Posterior cingulate gyrus (tissue), 11 donors: ENCODE data around the gene ITGA2.

ENCODE experiments used
- DNase-seq, 10 donors: peaks; one replicate each; pipeline versions ENCODE4 v3.0.0 to v3.0.0-alpha.2; 2020 to 2021; ENCODE audit warnings: mixed read lengths in 3 of 10
- intact Hi-C: fragments of 100-400 bp; cut with DNase I; formaldehyde crosslinking; loops from one replicate; pipeline ENCODE4 v1.15.1; 2023

The ITGA2 gene

DNA sequence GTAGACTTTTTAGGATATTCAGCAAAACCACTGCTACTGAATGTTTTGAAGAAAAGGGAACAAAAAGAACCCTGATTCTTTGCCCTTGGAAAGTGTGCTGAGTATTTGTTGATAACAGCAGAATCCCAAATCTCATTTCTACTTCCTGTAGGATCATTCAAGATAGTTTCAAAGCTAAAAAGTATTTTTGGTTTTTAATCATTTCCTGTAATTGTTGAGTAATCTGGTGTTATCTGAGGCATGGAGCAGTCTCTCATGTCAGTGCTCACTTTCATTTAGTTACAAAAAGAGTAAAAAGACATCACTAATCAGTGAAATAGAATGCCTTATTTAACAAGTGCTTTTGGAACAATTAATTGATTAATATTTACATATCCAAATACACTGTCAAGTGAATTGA lies 56.1 kb downstream of the ITGA2 start:
- no peak for DNase-seq
- intact Hi-C loops, result no loop called here

DNA sequence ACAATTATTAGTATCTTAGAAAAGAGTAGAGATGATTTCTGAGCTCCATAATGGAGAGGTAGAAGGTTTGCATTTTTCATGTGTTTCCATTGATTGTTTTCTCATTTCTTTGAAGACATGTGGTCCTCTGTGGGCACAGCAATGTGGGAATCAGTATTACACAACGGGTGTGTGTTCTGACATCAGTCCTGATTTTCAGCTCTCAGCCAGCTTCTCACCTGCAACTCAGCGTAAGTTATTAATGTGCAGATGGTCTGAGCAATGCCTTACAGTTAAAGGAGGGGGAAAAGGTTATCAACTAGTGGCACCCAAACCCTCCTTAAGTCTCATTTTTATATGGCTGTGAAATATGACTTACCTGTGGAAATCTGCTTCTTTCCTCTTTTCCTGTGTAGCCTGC lies 59.1 kb downstream of the ITGA2 start:
- intact Hi-C loops, result no loop called here
- no peak for DNase-seq

DNA sequence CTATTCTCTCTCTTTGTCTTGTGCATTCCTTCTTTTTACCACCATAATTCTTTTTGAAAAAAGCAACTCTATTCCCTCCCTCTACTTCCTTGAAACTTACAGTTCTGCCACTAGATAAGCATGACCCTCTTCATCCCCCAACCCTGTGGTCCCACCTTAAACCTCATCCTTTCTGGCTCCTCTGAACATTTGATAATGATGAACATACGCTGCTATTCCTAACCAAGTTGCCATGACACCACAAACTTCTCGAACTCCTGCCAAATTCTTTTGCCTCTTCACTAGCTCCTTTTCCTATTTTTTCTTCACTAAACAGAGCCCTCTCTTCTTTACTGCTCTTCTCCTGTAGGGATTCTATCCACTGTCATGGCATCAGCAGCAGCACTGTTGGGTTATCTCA lies 63.3 kb downstream of the ITGA2 start:
- intact Hi-C loops, result no loop called here
- DNase-seq, result no peak

DNA sequence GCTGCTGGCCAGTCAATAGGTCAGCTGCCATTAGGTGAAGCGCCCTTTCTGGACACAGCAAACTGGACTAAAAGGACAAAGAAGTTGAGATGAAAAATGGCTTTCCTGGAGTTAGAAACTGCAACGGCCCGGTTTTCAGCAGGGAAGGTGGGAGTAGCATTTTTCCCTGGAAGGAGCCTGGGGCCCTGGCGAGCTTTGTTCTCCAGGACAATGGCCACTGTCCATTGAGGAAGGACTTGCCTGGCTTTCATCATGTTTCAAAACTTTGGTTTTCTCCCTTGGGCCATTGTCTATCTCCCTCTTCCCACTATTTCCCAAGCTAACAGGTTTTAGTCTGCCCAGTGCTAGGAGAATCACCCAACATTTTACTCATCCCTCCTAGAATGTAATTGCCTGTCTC lies 64.2 kb downstream of the ITGA2 start:
- intact Hi-C loops, result no loop called here
- no peak for DNase-seq

DNA sequence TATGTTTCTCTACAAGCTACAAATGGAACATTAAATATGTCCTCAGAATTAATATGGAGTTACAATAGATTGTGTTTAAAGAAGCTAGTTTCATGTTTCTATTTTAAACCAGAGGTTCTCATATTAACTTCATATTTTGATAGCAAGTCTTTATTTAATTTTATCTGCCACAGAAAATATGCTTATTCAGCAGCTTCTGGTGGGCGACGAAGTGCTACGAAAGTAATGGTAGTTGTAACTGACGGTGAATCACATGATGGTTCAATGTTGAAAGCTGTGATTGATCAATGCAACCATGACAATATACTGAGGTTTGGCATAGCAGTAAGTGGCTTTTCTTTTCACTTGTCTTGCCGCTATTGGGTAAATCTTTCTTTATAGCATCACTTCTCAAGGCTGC lies 66.2 kb downstream of the ITGA2 start:
- no peak for DNase-seq
- intact Hi-C loops, result no loop called here

DNA sequence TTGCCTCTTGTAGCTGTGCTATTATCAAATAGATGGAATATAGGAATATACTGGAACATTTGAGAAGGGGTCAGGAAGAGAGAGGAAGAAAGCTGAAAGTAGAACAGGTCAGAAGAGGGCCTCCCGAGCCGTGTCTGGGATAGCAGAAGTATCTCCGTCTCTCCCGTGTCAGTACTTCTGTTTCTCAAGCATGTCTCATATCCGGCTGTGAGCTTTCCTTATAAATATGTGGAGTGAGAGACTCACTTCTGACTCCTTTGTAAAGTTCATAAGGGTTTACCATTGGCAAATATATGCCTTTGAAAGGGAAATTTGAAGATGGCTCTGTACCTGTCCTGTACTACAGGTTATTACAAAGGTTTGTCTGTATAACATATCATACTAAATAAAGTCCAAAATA lies 70.1 kb downstream of the ITGA2 start:
- intact Hi-C loops, result no loop called here
- DNase-seq, result no peak

DNA sequence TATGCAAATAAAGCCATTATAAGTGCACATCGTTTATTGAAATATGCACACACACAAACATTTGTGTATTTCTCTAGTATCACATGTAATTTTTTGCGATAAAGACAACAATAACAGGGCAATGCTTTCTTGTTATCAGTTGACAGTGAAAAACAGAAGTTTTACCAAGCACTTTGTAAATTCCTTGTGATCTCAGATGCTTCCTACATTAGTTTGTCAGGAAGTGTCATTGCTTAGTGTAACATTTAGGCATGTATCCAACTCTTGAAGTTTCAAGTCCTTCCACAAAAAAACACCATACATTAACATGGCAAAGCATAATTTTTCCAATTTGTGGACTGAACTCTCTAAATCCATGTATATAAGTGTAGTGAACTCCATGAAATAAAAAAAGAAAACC lies 74.0 kb downstream of the ITGA2 start:
- DNase-seq, result no peak
- intact Hi-C loops, result no loop called here

DNA sequence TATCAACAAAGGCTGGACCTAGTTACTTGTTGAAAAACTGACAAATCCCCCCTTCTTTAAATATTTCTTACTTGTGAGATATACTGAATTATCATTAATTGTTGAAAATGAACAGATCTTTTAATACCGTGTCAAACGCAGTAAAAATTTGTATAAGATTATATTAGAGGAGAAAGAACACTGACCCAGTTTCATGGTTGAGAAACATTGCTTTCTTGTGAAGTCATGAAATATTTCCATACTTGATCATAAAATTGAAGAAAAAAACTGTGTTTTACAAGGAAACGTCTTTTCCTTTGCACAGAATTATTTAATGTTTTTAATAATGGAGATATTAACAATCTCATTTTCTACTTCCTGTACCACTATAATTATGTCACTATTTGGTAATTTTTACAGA lies 74.6 kb downstream of the ITGA2 start:
- DNase-seq, result no peak
- intact Hi-C loops, result no loop called here

DNA sequence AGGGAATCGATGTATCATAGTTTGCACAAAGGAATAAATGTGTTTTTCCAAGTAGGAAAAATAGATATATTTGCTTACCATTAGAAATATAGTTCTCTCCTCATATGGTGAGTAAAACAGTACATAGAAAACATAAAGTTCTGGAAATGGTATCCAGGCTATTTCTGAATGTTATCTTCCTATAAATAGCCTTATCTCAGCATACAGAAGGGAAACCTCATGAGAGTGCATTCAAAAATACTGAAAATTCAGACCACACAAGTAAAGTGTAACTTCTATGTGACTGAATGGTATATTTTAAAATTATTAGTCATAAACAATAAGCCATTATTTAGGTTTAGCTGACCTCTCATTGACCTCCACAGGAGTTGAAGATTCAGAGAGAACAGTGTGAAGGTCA lies 76.9 kb downstream of the ITGA2 start:
- intact Hi-C loops, result no loop called here
- DNase-seq, result no peak

DNA sequence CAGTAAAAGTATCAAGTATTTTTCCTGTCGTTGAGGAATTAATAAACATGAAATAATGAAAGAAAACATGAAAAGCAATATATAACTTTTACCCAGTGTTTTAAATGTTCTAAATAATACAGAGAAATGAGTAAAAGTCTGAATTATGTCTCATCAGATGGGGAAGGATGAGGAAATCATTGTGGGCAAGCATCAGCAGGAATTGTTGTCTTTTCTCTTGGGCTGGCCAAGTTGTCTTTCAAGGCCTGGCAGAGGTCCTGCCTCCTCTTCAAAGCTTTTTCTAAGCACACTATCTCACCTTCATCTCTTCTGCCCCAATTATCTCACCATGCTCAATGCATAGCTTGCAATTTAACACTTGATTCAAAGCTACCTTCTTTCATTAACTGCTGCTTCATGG lies 78.5 kb downstream of the ITGA2 start:
- intact Hi-C loops, result no loop called here
- DNase-seq, result no peak

DNA sequence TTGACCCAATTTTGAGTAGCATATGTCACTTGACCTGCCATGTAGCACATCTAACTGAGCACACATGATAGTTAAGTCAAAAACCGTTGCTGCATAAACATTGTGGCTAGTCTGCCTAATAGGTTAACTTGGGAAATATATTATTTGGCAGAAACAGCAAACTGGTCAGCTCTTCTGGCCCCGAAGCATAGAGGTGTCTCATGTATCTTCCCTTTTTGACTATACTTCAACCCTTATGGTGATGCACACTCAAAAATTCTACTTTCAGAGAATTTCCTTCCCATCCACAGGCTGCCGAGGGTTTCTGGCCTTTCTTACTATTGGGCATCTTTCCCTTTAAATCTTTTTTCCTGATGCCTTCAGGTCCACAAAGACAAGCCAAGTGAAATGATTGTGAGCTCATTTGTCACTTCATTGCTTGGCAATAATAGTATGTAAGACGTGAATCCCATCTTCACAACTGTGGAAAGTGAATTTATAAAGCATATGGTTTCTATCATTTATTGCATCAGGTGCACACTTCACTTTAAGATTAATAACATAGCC lies 79.2 kb downstream of the ITGA2 start:
- intact Hi-C loops, result no loop called here
- no peak for DNase-seq

DNA sequence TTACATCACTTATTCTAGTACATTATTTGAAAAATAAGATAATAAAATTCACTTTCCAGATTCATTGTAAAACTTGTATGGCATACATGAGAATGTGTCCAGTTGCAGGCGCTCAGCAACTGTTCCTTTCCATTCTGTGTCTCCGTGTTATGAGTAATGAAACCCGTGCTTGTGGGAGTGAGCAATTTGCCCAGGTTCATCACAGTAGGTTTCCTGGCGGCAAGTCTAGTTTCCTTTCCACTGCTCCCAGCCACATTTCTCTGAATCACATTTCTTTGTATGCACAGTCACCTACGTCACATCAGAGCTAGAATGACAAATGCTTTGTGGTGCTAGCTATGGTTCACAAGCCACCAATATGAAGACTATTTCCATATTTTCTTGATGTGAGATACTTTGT lies 80.5 kb downstream of the ITGA2 start:
- intact Hi-C loops, result no loop called here
- no peak for DNase-seq

DNA sequence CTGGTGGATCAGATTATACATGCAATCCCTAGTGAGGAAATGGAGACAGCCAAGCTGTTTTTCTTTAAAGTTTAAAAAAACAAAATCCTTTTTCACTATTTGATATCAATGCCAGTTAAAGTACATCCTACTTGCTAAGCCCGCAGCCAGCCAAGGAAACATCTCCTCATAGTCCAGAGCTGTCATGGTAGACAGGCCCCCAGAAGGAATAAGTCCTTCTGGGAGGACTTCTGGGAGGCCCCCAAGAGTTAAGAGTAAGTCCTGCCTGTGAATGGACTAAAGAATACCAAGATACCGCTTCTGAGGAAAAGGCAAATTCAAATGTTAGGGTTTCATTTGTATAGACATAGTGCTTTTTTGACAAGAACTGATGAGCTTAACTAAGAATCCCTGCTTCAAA lies 82.1 kb downstream of the ITGA2 start:
- intact Hi-C loops, result no loop called here
- DNase-seq, result no peak

DNA sequence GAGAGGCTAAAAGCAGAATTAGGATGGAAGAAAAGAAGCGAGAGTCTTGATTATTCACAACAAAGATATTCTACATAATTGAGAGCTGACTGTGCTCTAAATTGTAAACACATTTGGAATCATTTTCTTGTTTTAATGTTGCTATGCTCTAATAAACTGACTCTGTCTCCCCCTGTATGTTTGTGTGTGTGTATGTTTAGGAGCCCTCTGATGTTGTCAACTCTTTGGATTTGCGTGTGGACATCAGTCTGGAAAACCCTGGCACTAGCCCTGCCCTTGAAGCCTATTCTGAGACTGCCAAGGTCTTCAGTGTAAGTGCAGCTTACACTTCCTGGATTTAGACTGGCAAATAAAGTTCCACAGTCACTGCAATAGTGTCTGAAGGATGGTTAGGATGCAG lies 82.6 kb downstream of the ITGA2 start:
- no peak for DNase-seq
- intact Hi-C loops, result no loop called here

DNA sequence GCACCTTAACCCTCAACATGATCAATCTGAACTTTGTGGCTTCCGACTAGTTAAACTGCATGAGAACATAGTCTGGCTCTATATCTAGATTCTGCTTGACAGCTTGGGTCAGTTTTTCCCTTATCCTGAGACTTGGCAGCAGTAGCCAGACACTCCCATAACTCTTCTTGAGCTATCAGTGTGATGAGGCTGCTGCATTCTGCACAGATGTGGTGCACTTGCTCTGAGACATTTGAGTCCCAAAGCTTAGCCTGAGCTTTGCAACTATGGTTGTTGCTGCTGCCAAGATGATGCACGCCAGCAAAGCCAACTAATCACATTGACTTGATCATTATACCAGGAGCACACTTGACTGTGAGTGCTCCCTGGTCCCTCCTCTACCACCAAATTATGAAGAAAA lies 84.2 kb downstream of the ITGA2 start:
- no peak for DNase-seq
- intact Hi-C loops, result no loop called here

DNA sequence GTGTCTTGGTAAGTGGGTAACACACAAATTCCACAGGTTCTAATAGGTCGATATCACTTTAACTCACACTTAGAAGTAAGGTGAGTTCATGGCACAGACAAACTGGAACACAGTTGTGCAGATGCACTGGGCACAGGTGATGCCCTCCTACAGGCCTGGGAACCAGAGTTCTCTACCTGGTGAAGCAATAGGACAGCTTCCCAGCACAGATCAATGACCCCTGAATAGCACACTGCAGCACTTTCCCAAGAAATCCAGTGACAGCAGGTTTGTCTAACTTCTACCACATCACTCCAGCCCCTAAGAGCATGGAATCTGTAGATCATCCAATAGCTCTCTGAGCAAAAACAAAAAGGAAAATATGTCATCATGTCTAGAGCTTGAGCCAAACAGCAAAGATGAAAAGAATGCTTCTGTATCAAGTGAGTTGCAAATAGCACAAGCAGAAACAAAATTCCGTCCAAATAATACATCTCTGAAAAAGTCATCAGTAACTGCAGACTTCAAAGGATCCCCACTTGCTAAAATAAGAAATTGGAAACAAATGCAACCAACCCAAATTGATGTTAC lies 86.9 kb downstream of the ITGA2 start:
- intact Hi-C loops, result no loop called here
- no peak for DNase-seq

DNA sequence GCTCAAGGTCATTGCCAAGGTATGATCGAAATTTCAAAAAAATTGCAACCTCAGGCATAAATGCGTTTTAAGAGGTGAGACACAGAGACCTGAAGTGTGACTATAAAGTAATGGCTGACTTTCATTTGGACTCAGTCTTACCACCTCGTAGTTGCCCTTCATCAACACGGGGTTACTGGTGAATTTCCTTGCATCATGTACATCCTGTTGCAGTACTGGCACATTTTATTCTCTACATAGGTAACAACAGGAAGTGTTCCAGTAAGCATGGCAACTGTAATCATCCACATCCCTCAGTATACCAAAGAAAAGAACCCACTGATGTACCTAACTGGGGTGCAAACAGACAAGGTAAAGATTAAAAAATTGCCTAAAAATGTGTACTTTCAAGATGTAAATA lies 91.1 kb downstream of the ITGA2 start:
- DNase-seq, result no peak
- intact Hi-C loops, result no loop called here

DNA sequence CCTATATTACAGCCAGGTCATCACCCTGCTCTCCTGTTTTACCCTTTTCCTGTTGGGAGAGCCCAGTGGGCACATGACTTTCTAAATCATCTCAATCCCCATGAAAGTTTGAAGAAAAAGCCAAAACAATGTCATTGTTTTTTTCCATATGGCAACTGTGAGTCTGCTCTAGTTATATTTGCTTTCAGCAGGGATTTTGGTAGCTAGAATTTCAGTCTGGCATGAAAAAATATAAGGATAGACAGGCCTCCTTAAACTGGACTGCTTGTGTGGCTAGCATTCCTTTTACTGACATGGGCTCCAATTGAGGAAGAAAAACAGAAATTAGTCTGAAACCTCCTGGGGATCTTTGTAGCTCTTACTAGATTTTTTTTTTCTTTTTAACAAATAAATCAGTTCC lies 94.8 kb downstream of the ITGA2 start:
- intact Hi-C loops, result no loop called here
- no peak for DNase-seq

DNA sequence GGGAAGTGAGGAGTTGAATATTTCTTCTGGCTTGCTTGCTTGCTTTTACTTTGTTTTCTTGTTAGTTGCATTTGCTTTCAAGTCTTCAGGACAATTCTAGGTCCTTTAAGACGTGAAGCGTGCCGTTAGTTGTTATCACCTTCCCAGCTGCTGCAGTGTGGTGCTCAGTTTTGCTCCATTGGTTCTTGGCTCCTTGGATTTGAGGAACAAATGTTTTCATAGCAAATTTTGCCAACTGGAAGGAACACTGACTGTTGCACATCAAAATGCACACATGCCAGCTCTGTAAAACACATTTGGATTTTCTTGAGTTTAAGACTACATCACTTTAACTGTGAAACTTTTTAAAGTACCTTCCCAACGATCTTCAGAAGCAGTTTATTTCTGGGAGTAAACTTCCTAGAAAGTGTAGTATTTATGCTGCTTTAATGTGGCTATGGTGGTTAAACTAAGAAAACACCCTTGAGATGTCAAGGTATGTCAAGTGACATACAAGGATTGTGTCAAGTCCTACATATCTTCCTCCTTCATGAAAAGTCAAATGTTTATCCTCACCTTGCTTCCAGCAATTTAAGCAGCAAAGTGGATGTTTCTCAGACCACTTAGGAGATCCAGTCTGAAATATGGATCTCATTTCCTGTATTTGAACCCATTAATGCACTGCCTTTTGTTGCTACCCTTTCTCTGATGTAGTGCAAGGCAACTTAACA lies 95.5 kb downstream of the ITGA2 start:
- no peak for DNase-seq
- intact Hi-C loops, result no loop called here

DNA sequence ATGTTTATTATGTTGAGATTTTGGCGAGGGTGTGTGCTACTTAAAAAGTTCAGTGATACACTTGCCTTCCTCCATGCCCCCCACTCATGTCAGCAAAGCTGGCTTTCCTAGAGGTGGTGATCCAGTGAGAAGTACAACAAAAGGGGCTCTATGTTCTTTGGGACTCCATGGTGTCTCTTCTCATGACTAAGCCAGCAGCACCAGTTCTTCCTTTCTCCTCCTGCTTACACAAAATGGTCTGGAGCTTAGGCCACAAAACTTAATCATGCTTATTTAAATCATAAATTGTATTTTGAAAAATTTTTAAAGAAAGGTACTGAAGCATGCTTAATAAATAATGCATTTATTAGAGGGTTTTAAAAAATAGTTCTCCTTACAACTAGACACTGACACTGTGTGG lies 98.0 kb downstream of the ITGA2 start:
- no peak for DNase-seq

DNA sequence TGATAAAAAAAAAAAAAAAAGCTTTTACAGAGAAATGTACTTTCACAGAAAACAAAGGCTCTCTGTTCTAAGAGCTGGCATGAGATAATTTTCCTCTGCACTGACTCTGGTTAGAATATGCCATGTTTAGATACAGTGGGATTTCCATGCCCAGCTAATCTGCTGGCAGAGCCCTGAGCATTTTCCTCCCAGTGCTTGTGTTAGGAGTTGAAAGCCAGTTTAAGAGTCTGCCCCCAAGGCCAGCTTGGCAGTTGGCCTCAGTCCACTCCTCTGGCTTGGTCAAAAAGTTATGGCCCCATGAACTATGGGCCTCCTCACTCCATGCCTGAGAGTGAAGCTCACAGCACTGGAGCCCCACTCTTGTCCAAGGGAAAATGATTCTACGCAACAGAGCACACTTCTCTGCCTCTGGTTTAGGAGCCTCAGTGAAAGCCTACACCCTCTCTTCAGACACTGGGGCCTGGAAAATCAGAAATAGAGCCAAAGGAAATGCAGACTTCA lies 98.5 kb downstream of the ITGA2 start:
- DNase-seq, result peak in 9 of 10 donors; percentile 10 to 90 (median 32)
- intact Hi-C loops, result no loop called here

More for the DNA sequence above, 98.0 kb downstream of the ITGA2 start:
- intact Hi-C loops, result no loop called here

DNA sequence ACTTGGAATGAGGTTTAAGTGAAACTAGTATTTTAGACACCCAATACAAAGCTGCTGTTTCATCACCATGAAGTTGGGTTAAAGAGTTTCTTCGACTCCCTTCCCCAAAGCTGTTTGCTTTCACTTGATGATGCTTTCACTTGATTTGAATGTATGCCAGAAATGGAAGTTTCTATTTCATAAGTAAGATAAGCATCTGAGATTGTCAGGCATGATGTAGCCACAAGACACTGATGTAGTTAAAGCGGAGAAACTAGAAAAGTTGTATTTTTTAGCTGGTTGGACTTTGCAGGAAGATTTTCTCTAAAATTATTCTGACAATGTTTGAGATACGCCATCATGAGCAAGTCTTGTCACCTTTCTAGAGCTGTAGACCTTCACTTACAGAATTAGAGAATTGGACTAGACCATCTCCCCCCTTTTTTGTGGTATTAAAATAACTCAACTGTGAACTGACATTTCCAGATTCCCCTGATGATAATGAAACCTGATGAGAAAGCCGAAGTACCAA lies 100.4 kb downstream of the ITGA2 start:
- intact Hi-C loops, result no loop called here
- no peak for DNase-seq
